ENCODE results near the gene PDZRN3. TPM values are rescaled to one million over a fixed set of nuclear protein-coding genes. Genes with fewer than 3 reads are reported as not detected.

The PDZRN3 gene
- total RNA-seq, 1 donor from 2014 or later: 35.6 TPM

GRCh38 chr3:73411993-73412392, 212.7 kb downstream of the PDZRN3 start:
- no peak for DNase-seq

- DNase-seq: no peak
Observed at GRCh38 chr3:73411545-73411944, 213.2 kb downstream of the PDZRN3 start.

- DNase-seq: no peak
Observed at GRCh38 chr3:73409138-73409763, 215.5 kb downstream of the PDZRN3 start.

GRCh38 chr3:73408634-73409033, 216.1 kb downstream of the PDZRN3 start:
- no peak for DNase-seq

GRCh38 chr3:73407577-73407976, 217.2 kb downstream of the PDZRN3 start:
- no peak for DNase-seq

GRCh38 chr3:73405853-73406252, 218.9 kb downstream of the PDZRN3 start:
- no peak for DNase-seq

GRCh38 chr3:73405000-73405399, 219.7 kb downstream of the PDZRN3 start:
- no peak for DNase-seq

GRCh38 chr3:73404435-73404834, 220.3 kb downstream of the PDZRN3 start:
- no peak for DNase-seq

GRCh38 chr3:73403444-73403843, 221.3 kb downstream of the PDZRN3 start:
- no peak for DNase-seq

GRCh38 chr3:73401616-73402279, 223.0 kb downstream of the PDZRN3 start:
- DNase-seq: peak; percentile 38

- DNase-seq: no peak
Observed at GRCh38 chr3:73401059-73401458, 223.7 kb downstream of the PDZRN3 start.

- no peak for DNase-seq
Observed at GRCh38 chr3:73399666-73400253, 225.0 kb downstream of the PDZRN3 start.

- DNase-seq: no peak
Observed at GRCh38 chr3:73399106-73399505, 225.6 kb downstream of the PDZRN3 start.

- DNase-seq: no peak
Observed at GRCh38 chr3:73398084-73398483, 226.7 kb downstream of the PDZRN3 start.

GRCh38 chr3:73394240-73394639, 230.5 kb downstream of the PDZRN3 start:
- no peak for DNase-seq

- no peak for DNase-seq
Observed at GRCh38 chr3:73393005-73393404, 231.7 kb downstream of the PDZRN3 start.

- DNase-seq: no peak
Observed at GRCh38 chr3:73391984-73392383, 232.8 kb downstream of the PDZRN3 start.

- DNase-seq: no peak
Observed at GRCh38 chr3:73389928-73390327, 234.8 kb downstream of the PDZRN3 start.

- no peak for DNase-seq
Observed at GRCh38 chr3:73389117-73389813, 235.5 kb downstream of the PDZRN3 start.

GRCh38 chr3:73385568-73385967, 239.2 kb downstream of the PDZRN3 start:
- DNase-seq: peak; percentile 71

- DNase-seq: no peak
Observed at GRCh38 chr3:73384091-73384906, 240.4 kb downstream of the PDZRN3 start.

- DNase-seq: no peak
Observed at GRCh38 chr3:73383470-73384049, 241.2 kb downstream of the PDZRN3 start.

Data from tongue (tissue), 2 donors.